GM18526 (cell line): ENCODE data around the gene GGN.

Source experiments
- POLR2A ChIP-seq: IDR thresholded peaks from 3 replicates; pipeline ENCODE4 v1.6.1; 2011; ENCODE audit not compliant: insufficient read length; ENCODE audit errors: extremely low read depth

GGN gene

GRCh38 chr19:38381138-38381537 lies 6.7 kb downstream of the GGN start:
- TF ChIP-seq POLR2A = no peak

GRCh38 chr19:38378866-38379265 lies 9.0 kb downstream of the GGN start:
- TF ChIP-seq POLR2A = no peak

- no peak for TF ChIP-seq POLR2A
Measured at GRCh38 chr19:38377052-38377451, 10.8 kb downstream of the GGN start.

- TF ChIP-seq POLR2A = no peak
Measured at GRCh38 chr19:38376576-38376975, 11.3 kb downstream of the GGN start.

- TF ChIP-seq POLR2A = no peak
Measured at GRCh38 chr19:38375748-38376147, 12.1 kb downstream of the GGN start.

GRCh38 chr19:38375098-38375493 lies 12.7 kb downstream of the GGN start:
- no peak for TF ChIP-seq POLR2A

- peak; percentile 96 for TF ChIP-seq POLR2A
Measured at GRCh38 chr19:38374332-38375097, 13.3 kb downstream of the GGN start, which contains the start of gene PSMD8. Gene PSMD8, plus strand, starts transcription at chr19:38374571. Its CDS starts 31 bp downstream, at chr19:38374602.

- no peak for TF ChIP-seq POLR2A
Measured at GRCh38 chr19:38373907-38374331, 13.9 kb downstream of the GGN start.

- TF ChIP-seq POLR2A = no peak
Measured at GRCh38 chr19:38371081-38371480, 16.8 kb downstream of the GGN start.

GRCh38 chr19:38370299-38370698 lies 17.5 kb downstream of the GGN start:
- TF ChIP-seq POLR2A = no peak

- TF ChIP-seq POLR2A = no peak
Measured at GRCh38 chr19:38369584-38369983, 18.2 kb downstream of the GGN start.

GRCh38 chr19:38367041-38367440 lies 20.8 kb downstream of the GGN start:
- TF ChIP-seq POLR2A = no peak

- no peak for TF ChIP-seq POLR2A
Measured at GRCh38 chr19:38362076-38362945, 25.5 kb downstream of the GGN start.

- TF ChIP-seq POLR2A = no peak
Measured at GRCh38 chr19:38361633-38362075, 26.2 kb downstream of the GGN start.

- TF ChIP-seq POLR2A = no peak
Measured at GRCh38 chr19:38360839-38361631, 26.8 kb downstream of the GGN start.
